Mesenchymal stem cell (in vitro differentiated cells and primary cell): ENCODE data around the gene UBE2I.
"Not testable (repeated sequence)": the region's sequence is repeated elsewhere in the genome, so short reads cannot be mapped to it uniquely, and the experiment has no call there.

Experiments used
- DNase-seq: peaks from one replicate; pipeline ENCODE4 v3.0.0-alpha.2; 2013
- H2AFZ ChIP-seq: one replicate; pipeline ENCODE4 v1.6.1; 2013; ENCODE audit warnings: low read depth, mild to moderate bottlenecking, control low read depth, inconsistent platforms, low read length, moderate library complexity
- H2AK5ac ChIP-seq: 2 replicates; pipeline ENCODE4 v1.6.1; 2013; ENCODE audit warnings: low read length, moderate library complexity, mild to moderate bottlenecking, inconsistent platforms; ENCODE audit not compliant: severe bottlenecking
- H2BK120ac ChIP-seq: one replicate; pipeline ENCODE4 v1.6.1; 2013; ENCODE audit warnings: low read depth, mild to moderate bottlenecking, inconsistent platforms, low read length, moderate library complexity
- H2BK12ac ChIP-seq, 2 experiments: one replicate each; pipeline ENCODE4 v1.6.1; 2013; ENCODE audit warnings: inconsistent platforms in 2 of 2, low read length in 2 of 2, mild to moderate bottlenecking in 2 of 2, moderate library complexity in 2 of 2, control low read depth in 1 of 2
- H2BK15ac ChIP-seq: one replicate; pipeline ENCODE4 v1.6.1; 2013; ENCODE audit warnings: mild to moderate bottlenecking, low read depth, inconsistent platforms; ENCODE audit not compliant: poor library complexity, severe bottlenecking
- H2BK5ac ChIP-seq: 2 replicates; pipeline ENCODE4 v1.6.1; 2013; ENCODE audit warnings: low read depth, mild to moderate bottlenecking, low read length, control low read depth, inconsistent platforms; ENCODE audit not compliant: poor library complexity, severe bottlenecking
- H3K14ac ChIP-seq, 2 experiments: one replicate each; pipeline ENCODE4 v1.6.1; 2013; ENCODE audit warnings: inconsistent platforms in 2 of 2, low read length in 2 of 2, control low read depth in 1 of 2, mild to moderate bottlenecking in 1 of 2, moderate library complexity in 1 of 2
- H3K18ac ChIP-seq, 2 experiments: one replicate each; pipeline ENCODE4 v1.6.1; 2013; ENCODE audit warnings: inconsistent platforms in 2 of 2, low read length in 2 of 2, control low read depth in 1 of 2, low read depth in 1 of 2, mild to moderate bottlenecking in 1 of 2
- H3K23ac ChIP-seq, 2 experiments: one replicate each; pipeline ENCODE4 v1.6.1; 2013; ENCODE audit warnings: inconsistent platforms in 2 of 2, low read length in 2 of 2, mild to moderate bottlenecking in 2 of 2, moderate library complexity in 2 of 2, control low read depth in 1 of 2
- H3K27ac ChIP-seq: 2 replicates; pipeline ENCODE4 v1.5.1; 2013; ENCODE audit warnings: mild to moderate bottlenecking, moderate library complexity, low read length, control low read depth, inconsistent platforms; ENCODE audit not compliant: poor library complexity, severe bottlenecking
- H3K27me3 ChIP-seq, 2 experiments: 2 replicates each; pipeline versions ENCODE4 v1.6.1 to v1.7.0; 2013; ENCODE audit warnings: low read length in 2 of 2, mild to moderate bottlenecking in 2 of 2, moderate library complexity in 2 of 2, control low read depth in 1 of 2, inconsistent platforms in 1 of 2; ENCODE audit not compliant: control insufficient read depth in 1 of 2, insufficient read depth in 1 of 2
- H3K36me3 ChIP-seq, 2 experiments: 2 replicates each; pipeline versions ENCODE4 v1.6.1 to v1.7.0; 2013; ENCODE audit warnings: low read length in 2 of 2, control low read depth in 1 of 2, inconsistent platforms in 1 of 2, low read depth in 1 of 2, mild to moderate bottlenecking in 1 of 2; ENCODE audit not compliant: insufficient read depth in 2 of 2, control insufficient read depth in 1 of 2
- H3K4ac ChIP-seq, 2 experiments: one replicate each; pipeline ENCODE4 v1.6.1; 2013; ENCODE audit warnings: inconsistent platforms in 2 of 2, low read length in 2 of 2, mild to moderate bottlenecking in 2 of 2, moderate library complexity in 2 of 2, control low read depth in 1 of 2, low read depth in 1 of 2
- H3K4me1 ChIP-seq: 2 replicates; pipeline ENCODE4 v1.6.1; 2013; ENCODE audit warnings: low read depth, low read length, control low read depth; ENCODE audit not compliant: control insufficient read depth, insufficient read depth
- H3K4me2 ChIP-seq: 2 replicates; pipeline ENCODE4 v1.6.1; 2013; ENCODE audit warnings: low read length, mild to moderate bottlenecking, inconsistent platforms; ENCODE audit not compliant: poor library complexity, severe bottlenecking
- H3K4me3 ChIP-seq, 2 experiments: 2 replicates each; pipeline versions ENCODE4 v1.5.1 to v1.7.0; 2013; ENCODE audit warnings: low read length in 2 of 2, mild to moderate bottlenecking in 2 of 2, control low read depth in 1 of 2, low read depth in 1 of 2; ENCODE audit not compliant: insufficient read depth in 1 of 2
- H3K79me1 ChIP-seq: replicated peaks from 2 replicates; pipeline ENCODE4 v1.6.1; 2013; ENCODE audit warnings: mild to moderate bottlenecking, control low read depth, low read length, inconsistent platforms; ENCODE audit not compliant: poor library complexity, severe bottlenecking
- H3K9ac ChIP-seq: 2 replicates; pipeline ENCODE4 v1.7.0; 2013; ENCODE audit warnings: mild to moderate bottlenecking, low read length, moderate library complexity
- H3K9me3 ChIP-seq: 2 replicates; pipeline ENCODE4 v1.7.0; 2013; ENCODE audit warnings: mild to moderate bottlenecking, low read length; ENCODE audit not compliant: control insufficient read depth
- H4K8ac ChIP-seq: one replicate; pipeline ENCODE4 v1.6.1; 2013; ENCODE audit warnings: inconsistent platforms, mild to moderate bottlenecking, low read length, moderate library complexity
- H4K91ac ChIP-seq: one replicate; pipeline ENCODE4 v1.6.1; 2013; ENCODE audit warnings: mild to moderate bottlenecking, low read length, inconsistent platforms
- WGBS: methylation state at CpG from one replicate; pipeline ENCODE4 v1.1.7; 2013; ENCODE audit warnings: mixed read lengths; 5-methylcytosine and 5-hydroxymethylcytosine counted together

The UBE2I gene

GRCh38 chr16:1264345-1265089, 44.9 kb upstream of the UBE2I start:
- H2AFZ ChIP-seq, result no peak overlapping the region
- H3K27ac ChIP-seq, result no peak overlapping the region
- WGBS, result 92% methylated on average over 16 of the region's 16 CpGs
- no peak overlapping the region for H3K4me3 ChIP-seq
- H3K18ac ChIP-seq, result no peak overlapping the region
- H2BK5ac ChIP-seq, result no peak overlapping the region
- no peaks in the 10 kb centered on the region for H3K36me3 ChIP-seq
- no peaks in the 10 kb centered on the region for H3K79me1 ChIP-seq
- H2AK5ac ChIP-seq, result no peak overlapping the region
- H4K8ac ChIP-seq, result no peak overlapping the region
- no peak overlapping the region for H3K9ac ChIP-seq
- H4K91ac ChIP-seq, result peak overlapping the region; percentile 49
- peaks cover 2% of the 10 kb centered on the region for H3K4me1 ChIP-seq
- DNase-seq, result no peak
- no peak overlapping the region for H2BK15ac ChIP-seq
- no peaks in the 10 kb centered on the region for H3K9me3 ChIP-seq
- peaks cover 21 to 53% of the 10 kb centered on the region in 2 experiments for H3K27me3 ChIP-seq
- no peak overlapping the region for H2BK12ac ChIP-seq
- H2BK120ac ChIP-seq, result no peak overlapping the region
- H3K4ac ChIP-seq, result no peak overlapping the region
- no peak overlapping the region for H3K23ac ChIP-seq
- H3K14ac ChIP-seq, result no peak overlapping the region
- H3K4me2 ChIP-seq, result no peak overlapping the region

GRCh38 chr16:1265090-1265630, 44.3 kb upstream of the UBE2I start:
- Histone ChIP-seq H3K18ac (no peak overlapping the region), H3K14ac (no peak overlapping the region), H3K4me1 (peaks cover 2% of the 10 kb centered on the region), H2BK12ac (no peak overlapping the region), H3K27ac (no peak overlapping the region), H3K79me1 (no peaks in the 10 kb centered on the region), H2BK15ac (no peak overlapping the region), H4K8ac (no peak overlapping the region), H2BK120ac (no peak overlapping the region), H3K9me3 (no peaks in the 10 kb centered on the region), H3K36me3 (no peaks in the 10 kb centered on the region), H2AFZ (no peak overlapping the region), H3K4me3 (no peak overlapping the region), H3K9ac (no peak overlapping the region), H3K27me3 (peaks cover 15 to 48% of the 10 kb centered on the region in 2 experiments), H3K4ac (no peak overlapping the region), H2AK5ac (no peak overlapping the region), H4K91ac (no peak overlapping the region), H2BK5ac (no peak overlapping the region), H3K4me2 (no peak overlapping the region), H3K23ac (no peak overlapping the region)
- DNase-seq, result no peak
- 89% methylated on average over 13 of the region's 13 CpGs for WGBS

GRCh38 chr16:1265826-1266225, 43.6 kb upstream of the UBE2I start:
- H3K27ac ChIP-seq, result no peak overlapping the region
- H2BK5ac ChIP-seq, result no peak overlapping the region
- H2BK12ac ChIP-seq, result no peak overlapping the region
- H3K23ac ChIP-seq, result no peak overlapping the region
- no peak overlapping the region for H3K4me2 ChIP-seq
- H3K9ac ChIP-seq, result no peak overlapping the region
- DNase-seq, result no peak
- no peak overlapping the region for H2BK15ac ChIP-seq
- no peak overlapping the region for H2AFZ ChIP-seq
- H2BK120ac ChIP-seq, result no peak overlapping the region
- peaks cover 2% of the 10 kb centered on the region for H3K4me1 ChIP-seq
- no peak overlapping the region for H2AK5ac ChIP-seq
- H3K36me3 ChIP-seq, result no peaks in the 10 kb centered on the region
- H3K9me3 ChIP-seq, result no peaks in the 10 kb centered on the region
- H3K14ac ChIP-seq, result no peak overlapping the region
- no peak overlapping the region for H4K91ac ChIP-seq
- no peak overlapping the region for H3K4me3 ChIP-seq
- H3K4ac ChIP-seq, result no peak overlapping the region
- no peaks in the 10 kb centered on the region for H3K79me1 ChIP-seq
- WGBS, result 88% methylated on average over 19 of the region's 19 CpGs
- no peak overlapping the region for H4K8ac ChIP-seq
- H3K27me3 ChIP-seq, result peaks cover 9 to 45% of the 10 kb centered on the region in 2 experiments
- no peak overlapping the region for H3K18ac ChIP-seq

GRCh38 chr16:1269418-1269817, 40.0 kb upstream of the UBE2I start:
- H3K4ac ChIP-seq, DNase-seq, H3K14ac ChIP-seq, H2AFZ ChIP-seq, H2BK5ac ChIP-seq, H3K36me3 ChIP-seq, H3K79me1 ChIP-seq, H3K23ac ChIP-seq, H2BK120ac ChIP-seq, H3K9me3 ChIP-seq, H2AK5ac ChIP-seq, H2BK15ac ChIP-seq, H3K4me2 ChIP-seq, H3K9ac ChIP-seq, H3K27ac ChIP-seq, H4K91ac ChIP-seq, H2BK12ac ChIP-seq, H3K18ac ChIP-seq, H3K4me3 ChIP-seq, H4K8ac ChIP-seq: not testable (repeated sequence)
- 85% methylated on average over 7 of the region's 7 CpGs for WGBS
- Histone ChIP-seq H3K27me3 (peaks cover 0 to 44% of the 10 kb centered on the region in 2 experiments), H3K4me1 (peaks cover 14% of the 10 kb centered on the region)
